ENCODE measurements around the gene PRDM15. TPM values are rescaled to one million over a fixed set of nuclear protein-coding genes. Genes with fewer than 3 reads are reported as not detected.

The PRDM15 gene
- total RNA-seq, 1 experiment from 2014 or later, result 10.4 TPM

DNA sequence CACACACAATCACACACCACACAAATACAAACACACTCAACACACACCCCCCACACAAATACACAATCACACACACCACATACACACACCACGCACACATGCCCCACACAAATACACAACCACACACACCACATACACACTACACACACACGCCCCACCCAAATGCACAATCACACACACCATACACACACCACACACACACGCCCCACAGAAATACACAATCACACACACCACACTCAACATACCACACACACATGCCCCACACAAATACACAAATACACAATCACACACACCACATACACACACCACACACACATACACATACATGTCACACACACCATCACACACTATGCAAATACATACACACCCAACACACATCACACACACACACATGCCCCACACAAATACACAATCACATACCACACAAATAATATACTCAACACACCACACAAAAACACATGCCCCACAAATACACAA lies 50.2 kb downstream of the PRDM15 start:
- TF ChIP-seq, protein P1, sequence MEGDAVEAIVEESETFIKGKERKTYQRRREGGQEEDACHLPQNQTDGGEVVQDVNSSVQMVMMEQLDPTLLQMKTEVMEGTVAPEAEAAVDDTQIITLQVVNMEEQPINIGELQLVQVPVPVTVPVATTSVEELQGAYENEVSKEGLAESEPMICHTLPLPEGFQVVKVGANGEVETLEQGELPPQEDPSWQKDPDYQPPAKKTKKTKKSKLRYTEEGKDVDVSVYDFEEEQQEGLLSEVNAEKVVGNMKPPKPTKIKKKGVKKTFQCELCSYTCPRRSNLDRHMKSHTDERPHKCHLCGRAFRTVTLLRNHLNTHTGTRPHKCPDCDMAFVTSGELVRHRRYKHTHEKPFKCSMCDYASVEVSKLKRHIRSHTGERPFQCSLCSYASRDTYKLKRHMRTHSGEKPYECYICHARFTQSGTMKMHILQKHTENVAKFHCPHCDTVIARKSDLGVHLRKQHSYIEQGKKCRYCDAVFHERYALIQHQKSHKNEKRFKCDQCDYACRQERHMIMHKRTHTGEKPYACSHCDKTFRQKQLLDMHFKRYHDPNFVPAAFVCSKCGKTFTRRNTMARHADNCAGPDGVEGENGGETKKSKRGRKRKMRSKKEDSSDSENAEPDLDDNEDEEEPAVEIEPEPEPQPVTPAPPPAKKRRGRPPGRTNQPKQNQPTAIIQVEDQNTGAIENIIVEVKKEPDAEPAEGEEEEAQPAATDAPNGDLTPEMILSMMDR (IDR thresholded peaks at IDR 0.05; ENCODE audit: unreplicated experiment), result no peak
- Mint-ChIP-seq H3K27ac (ENCODE audit: unreplicated experiment) (no peak overlapping the region), H3K9me3 (ENCODE audit: low read depth, unreplicated experiment) (no peaks in the 10 kb centered on the region), H3K27me3 (ENCODE audit: unreplicated experiment) (no peaks in the 10 kb centered on the region), H3K36me3 (ENCODE audit: insufficient read depth, unreplicated experiment) (no peaks in the 10 kb centered on the region), H3K4me3 (ENCODE audit: low read depth, unreplicated experiment) (no peak overlapping the region), H3K4me1 (ENCODE audit: low read depth, unreplicated experiment) (no peaks in the 10 kb centered on the region)
- intact Hi-C loops (cut with micrococcal nuclease; ENCODE audit: unreplicated experiment), result no loop called here
- CTCF ChIA-PET, result no interaction called here
- no peak for DNase-seq
- no TSS peak for BruUV-seq (replicated peaks)

DNA sequence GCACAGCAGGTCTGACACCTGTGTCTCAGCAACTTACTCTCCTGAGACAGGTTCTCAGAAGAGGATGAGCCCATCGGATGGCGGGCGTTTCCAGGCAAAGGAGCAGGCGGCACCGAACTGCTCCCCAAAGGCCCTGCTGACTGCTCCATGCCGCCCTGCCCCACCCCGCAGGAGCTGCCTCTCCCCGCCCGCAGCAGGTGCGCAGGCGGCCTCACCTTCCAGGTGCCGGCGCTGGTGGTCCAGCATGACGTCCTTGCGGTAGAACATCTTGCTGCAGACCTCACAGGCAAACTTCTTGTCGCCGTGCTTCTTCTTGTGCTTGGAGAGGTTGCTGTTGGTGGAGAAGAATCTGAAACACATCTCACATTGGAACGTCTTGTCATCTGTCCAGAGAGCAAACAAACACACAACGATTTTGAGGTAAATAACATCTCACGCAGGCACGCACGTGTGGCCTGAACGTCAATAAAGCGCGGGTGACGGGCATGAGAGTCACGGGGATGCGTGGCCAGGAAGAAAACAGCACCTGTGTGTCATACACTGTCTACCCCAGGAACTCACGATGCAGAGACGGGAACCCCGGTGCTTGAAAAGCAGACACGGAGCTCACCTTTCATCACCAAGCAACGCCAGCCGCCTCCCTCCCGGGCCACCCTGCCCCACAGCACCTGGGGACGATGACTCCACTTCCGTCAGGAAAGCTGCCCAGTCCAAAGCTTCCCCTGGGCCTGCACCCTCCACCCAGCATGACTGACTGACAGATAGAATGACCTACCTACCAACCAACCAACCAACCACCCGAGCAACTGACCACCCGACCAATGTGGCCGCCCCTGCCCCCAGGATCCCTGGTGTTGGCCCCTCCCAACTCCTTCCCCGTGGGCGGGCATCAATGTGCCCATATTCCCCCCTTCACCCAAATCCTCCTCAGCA lies 50.9 kb downstream of the PRDM15 start:
- H3K4me3 Mint-ChIP-seq (ENCODE audit: low read depth, unreplicated experiment), result no peak overlapping the region
- CTCF ChIA-PET, result no interaction called here
- H3K4me1 Mint-ChIP-seq (ENCODE audit: low read depth, unreplicated experiment), result no peaks in the 10 kb centered on the region
- H3K27me3 Mint-ChIP-seq (ENCODE audit: unreplicated experiment), result no peaks in the 10 kb centered on the region
- H3K36me3 Mint-ChIP-seq (ENCODE audit: insufficient read depth, unreplicated experiment), result peaks cover 2% of the 10 kb centered on the region
- no TSS peak for BruUV-seq (replicated peaks)
- TF ChIP-seq, protein P1 (IDR thresholded peaks at IDR 0.05; ENCODE audit: unreplicated experiment), result no peak
- intact Hi-C loops (cut with micrococcal nuclease; ENCODE audit: unreplicated experiment), result no loop called here
- H3K9me3 Mint-ChIP-seq (ENCODE audit: low read depth, unreplicated experiment), result no peaks in the 10 kb centered on the region
- DNase-seq, result no peak
- H3K27ac Mint-ChIP-seq (ENCODE audit: unreplicated experiment), result no peak overlapping the region

DNA sequence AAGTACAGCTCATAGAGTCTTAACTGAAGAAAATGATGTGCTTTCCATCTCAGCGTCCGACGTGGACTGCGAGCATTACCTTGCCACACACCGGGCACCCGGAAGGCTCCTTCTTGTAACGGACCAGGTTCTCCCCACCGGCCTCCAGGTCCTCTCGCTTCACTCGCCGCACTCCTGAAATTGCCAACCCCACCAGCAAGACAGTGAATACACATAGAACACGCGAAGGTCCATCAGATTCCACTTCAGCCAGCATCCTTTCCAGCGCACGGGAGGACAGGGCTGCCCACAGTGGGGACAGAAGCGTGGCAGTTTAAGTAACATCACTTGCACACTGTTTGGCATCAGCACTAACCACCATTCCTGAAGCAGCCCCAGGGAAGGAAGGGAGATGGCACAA lies 53.3 kb downstream of the PRDM15 start:
- H3K27me3 Mint-ChIP-seq (ENCODE audit: unreplicated experiment), result no peaks in the 10 kb centered on the region
- no peak overlapping the region for H3K27ac Mint-ChIP-seq (ENCODE audit: unreplicated experiment)
- TF ChIP-seq, protein P1 (IDR thresholded peaks at IDR 0.05; ENCODE audit: unreplicated experiment), result no peak
- no TSS peak for BruUV-seq (replicated peaks)
- no peaks in the 10 kb centered on the region for H3K4me1 Mint-ChIP-seq (ENCODE audit: low read depth, unreplicated experiment)
- H3K4me3 Mint-ChIP-seq (ENCODE audit: low read depth, unreplicated experiment), result no peak overlapping the region
- CTCF ChIA-PET, result interaction anchor here (0.6 kb wide), 1 partner anchor 22 kb away, joined by 6 read pairs; no protein-coding TSS in a partner anchor
- H3K9me3 Mint-ChIP-seq (ENCODE audit: low read depth, unreplicated experiment), result no peaks in the 10 kb centered on the region
- DNase-seq, result no peak
- peaks cover 5% of the 10 kb centered on the region for H3K36me3 Mint-ChIP-seq (ENCODE audit: insufficient read depth, unreplicated experiment)
- intact Hi-C loops (cut with micrococcal nuclease; ENCODE audit: unreplicated experiment), result no loop called here

DNA sequence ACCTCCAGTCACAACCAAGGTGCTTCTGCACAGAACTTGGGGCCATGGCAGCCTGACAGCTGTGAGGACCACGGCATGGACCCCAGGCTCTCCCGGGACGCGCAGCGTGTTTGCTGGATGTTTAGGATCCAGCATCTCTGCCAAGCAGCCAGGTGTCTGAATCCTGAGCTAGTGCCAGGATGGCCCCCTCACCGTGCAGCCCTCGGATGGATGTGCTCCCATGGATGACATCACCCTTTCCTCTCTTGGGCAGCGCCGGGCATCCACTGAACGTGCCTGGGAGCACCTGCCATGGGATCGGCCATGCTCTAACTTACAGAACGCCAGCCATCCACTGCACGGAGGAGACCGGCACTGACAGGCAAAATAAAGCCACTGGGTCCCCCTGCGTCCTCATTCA lies 53.9 kb downstream of the PRDM15 start:
- Mint-ChIP-seq H3K27ac (ENCODE audit: unreplicated experiment) (no peak overlapping the region), H3K36me3 (ENCODE audit: insufficient read depth, unreplicated experiment) (peaks cover 5% of the 10 kb centered on the region), H3K4me1 (ENCODE audit: low read depth, unreplicated experiment) (no peaks in the 10 kb centered on the region), H3K9me3 (ENCODE audit: low read depth, unreplicated experiment) (no peaks in the 10 kb centered on the region), H3K4me3 (ENCODE audit: low read depth, unreplicated experiment) (no peak overlapping the region), H3K27me3 (ENCODE audit: unreplicated experiment) (no peaks in the 10 kb centered on the region)
- no peak for DNase-seq
- intact Hi-C loops (cut with micrococcal nuclease; ENCODE audit: unreplicated experiment), result no loop called here
- no TSS peak for BruUV-seq (replicated peaks)
- CTCF ChIA-PET, result interaction anchor here (0.6 kb wide), 1 partner anchor 21 kb away, joined by 6 read pairs; no protein-coding TSS in a partner anchor
- TF ChIP-seq, protein P1 (IDR thresholded peaks at IDR 0.05; ENCODE audit: unreplicated experiment), result no peak

All from Calu3 (cell line).